CD4-positive, alpha-beta T cell (primary cell): ENCODE results near the gene CASS4. TPM values are rescaled to one million over a fixed set of nuclear protein-coding genes. Genes with fewer than 3 reads are reported as not detected.

Experiments used
- ATAC-seq: fragments of 200-7000 bp; cut with Tn5 transposase; one replicate; pipeline ENCODE4 v1.10.0; 2022; ENCODE audit warnings: mild to moderate bottlenecking; ENCODE audit not compliant: poor library complexity
- CTCF ChIA-PET: fragments of 350-600 bp; sonication (Branson Sonifier 250); formaldehyde crosslinking; loops from one replicate; lab custom pipeline; 2021; ENCODE audit warnings: antibody characterized with exemption, inconsistent platforms; lab: Charles Lee
- POLR2A ChIA-PET: fragments of 350-600 bp; sonication (Branson Sonifier 250); formaldehyde crosslinking; loops from one replicate; lab custom pipeline; 2021; ENCODE audit warnings: antibody characterized with exemption, inconsistent platforms; lab: Charles Lee
- DNase-seq, 14 experiments: peaks; one replicate each; pipeline ENCODE4 v3.0.0-alpha.2; 2013 to 2020; ENCODE audit warnings: mixed read lengths in 2 of 14
- H3K27ac ChIP-seq, 2 donors: one replicate each; pipeline versions ENCODE4 v1.5.1 to v1.7.0; 2013; ENCODE audit warnings: low read length in 2 of 2, low read depth in 1 of 2, mild to moderate bottlenecking in 1 of 2
- H3K27me3 ChIP-seq, 2 experiments: 1 replicate in 1 of 2; 2 replicates in 1 of 2; pipeline versions ENCODE4 v1.6.1 to v1.7.0; 2013; ENCODE audit warnings: low read length in 2 of 2, control low read depth in 1 of 2, mild to moderate bottlenecking in 1 of 2, moderate library complexity in 1 of 2; ENCODE audit not compliant: insufficient read depth in 2 of 2, control insufficient read depth in 1 of 2
- H3K36me3 ChIP-seq: one replicate; pipeline ENCODE4 v1.6.1; 2013; ENCODE audit warnings: low read length, control low read depth; ENCODE audit not compliant: insufficient read depth
- H3K4me1 ChIP-seq: one replicate; pipeline ENCODE4 v1.6.1; 2013; ENCODE audit warnings: low read length, control low read depth; ENCODE audit not compliant: insufficient read depth
- H3K4me3 ChIP-seq: one replicate; pipeline ENCODE4 v1.5.1; 2013; ENCODE audit warnings: mild to moderate bottlenecking, low read length, moderate library complexity
- H3K9me3 ChIP-seq, 2 experiments: 1 replicate in 1 of 2; 2 replicates in 1 of 2; pipeline versions ENCODE4 v1.6.1 to v1.7.0; 2013; ENCODE audit warnings: low read length in 2 of 2, mild to moderate bottlenecking in 2 of 2, control low read depth in 1 of 2, moderate library complexity in 1 of 2; ENCODE audit not compliant: control insufficient read depth in 1 of 2, insufficient read depth in 1 of 2
- H3K27ac Mint-ChIP-seq: one replicate; pipeline ENCODE4 v1.8.0; 2020; ENCODE audit warnings: mixed read lengths
- H3K27me3 Mint-ChIP-seq: one replicate; pipeline ENCODE4 v1.8.0; 2021; ENCODE audit warnings: mixed read lengths
- H3K36me3 Mint-ChIP-seq: one replicate; pipeline ENCODE4 v1.8.0; 2021; ENCODE audit warnings: low read depth, mixed read lengths
- H3K4me1 Mint-ChIP-seq: one replicate; pipeline ENCODE4 v1.8.0; 2021; ENCODE audit warnings: low read depth, mixed read lengths
- H3K4me3 Mint-ChIP-seq: one replicate; pipeline ENCODE4 v1.8.0; 2020; ENCODE audit warnings: mild to moderate bottlenecking, mixed read lengths
- H3K9me3 Mint-ChIP-seq: one replicate; pipeline ENCODE4 v1.8.0; 2020; ENCODE audit warnings: mixed read lengths
- intact Hi-C, 2 experiments: fragments of 100-400 bp; cut with DNase I in 1 of 2; cut with micrococcal nuclease in 1 of 2; formaldehyde crosslinking; loops; one replicate each; pipeline versions ENCODE4 v1.15.1 to v1.9.0; 2023 to 2025; cut with DNase I, micrococcal nuclease
- total RNA-seq, 174 experiments: library from RNA in 2 of 174; stranded (reverse) in 2 of 174; gene quantifications; one replicate each; pipeline ENCODE4 v1.2.3 and lab custom pipeline; 2021 to 2026
- TF ChIP-seq, protein P1 (sequence below): fragments of 200-600 bp; IDR thresholded peaks from one replicate; pipeline ENCODE4 v1.8.0; 2022; ENCODE audit warnings: antibody characterized with exemption, mild to moderate bottlenecking

Gene CASS4
- total RNA-seq, 2 experiments from 2014 or later: 37.0 to 39.8 TPM

DNA sequence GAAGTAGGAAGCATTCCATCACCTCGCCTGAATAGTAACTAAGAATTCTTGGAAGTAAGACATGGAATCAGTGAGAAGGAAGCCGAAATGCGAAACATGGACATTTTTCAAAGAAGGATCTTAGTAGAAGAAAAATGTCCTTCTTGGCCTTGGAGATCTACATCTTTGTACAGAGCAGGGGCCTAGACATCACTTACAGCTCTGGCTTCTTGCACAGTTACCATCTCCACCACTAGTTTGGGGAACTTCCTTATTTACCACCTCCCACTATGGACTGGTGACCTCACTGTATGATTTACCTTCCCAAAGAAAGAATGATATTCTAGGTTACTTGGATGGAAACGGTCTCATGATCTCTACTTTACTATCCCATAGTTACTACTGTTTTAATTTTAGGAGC lies 15.7 kb downstream of the CASS4 start:
- H3K9me3 ChIP-seq: no peaks in the 10 kb centered on the region
- ChIA-PET POLR2A (no interaction called here), CTCF (no interaction called here)
- Mint-ChIP-seq H3K4me1 (peaks cover 56% of the 10 kb centered on the region), H3K9me3 (no peaks in the 10 kb centered on the region), H3K4me3 (peak overlapping the region; percentile 43), H3K36me3 (peaks cover 9% of the 10 kb centered on the region), H3K27me3 (no peaks in the 10 kb centered on the region), H3K27ac (peak overlapping the region; percentile 21)
- ATAC-seq (no peak), DNase-seq (no peak)
- TF ChIP-seq, protein P1, sequence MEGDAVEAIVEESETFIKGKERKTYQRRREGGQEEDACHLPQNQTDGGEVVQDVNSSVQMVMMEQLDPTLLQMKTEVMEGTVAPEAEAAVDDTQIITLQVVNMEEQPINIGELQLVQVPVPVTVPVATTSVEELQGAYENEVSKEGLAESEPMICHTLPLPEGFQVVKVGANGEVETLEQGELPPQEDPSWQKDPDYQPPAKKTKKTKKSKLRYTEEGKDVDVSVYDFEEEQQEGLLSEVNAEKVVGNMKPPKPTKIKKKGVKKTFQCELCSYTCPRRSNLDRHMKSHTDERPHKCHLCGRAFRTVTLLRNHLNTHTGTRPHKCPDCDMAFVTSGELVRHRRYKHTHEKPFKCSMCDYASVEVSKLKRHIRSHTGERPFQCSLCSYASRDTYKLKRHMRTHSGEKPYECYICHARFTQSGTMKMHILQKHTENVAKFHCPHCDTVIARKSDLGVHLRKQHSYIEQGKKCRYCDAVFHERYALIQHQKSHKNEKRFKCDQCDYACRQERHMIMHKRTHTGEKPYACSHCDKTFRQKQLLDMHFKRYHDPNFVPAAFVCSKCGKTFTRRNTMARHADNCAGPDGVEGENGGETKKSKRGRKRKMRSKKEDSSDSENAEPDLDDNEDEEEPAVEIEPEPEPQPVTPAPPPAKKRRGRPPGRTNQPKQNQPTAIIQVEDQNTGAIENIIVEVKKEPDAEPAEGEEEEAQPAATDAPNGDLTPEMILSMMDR: no peak
- no peaks in the 10 kb centered on the region for H3K27me3 ChIP-seq
- no peak overlapping the region for H3K4me3 ChIP-seq
- no peaks in the 10 kb centered on the region for H3K36me3 ChIP-seq
- H3K4me1 ChIP-seq: peaks cover 37% of the 10 kb centered on the region
- intact Hi-C loops: no loop called here
- H3K27ac ChIP-seq: no peak overlapping the region

GRCh38 chr20:56428410-56428809 lies 16.4 kb downstream of the CASS4 start:
- Histone ChIP-seq H3K4me3 (no peak overlapping the region), H3K27me3 (no peaks in the 10 kb centered on the region), H3K9me3 (no peaks in the 10 kb centered on the region), H3K36me3 (no peaks in the 10 kb centered on the region), H3K27ac (no peak overlapping the region), H3K4me1 (peaks cover 41% of the 10 kb centered on the region)
- TF ChIP-seq, protein P1: no peak
- DNase-seq (no peak), ATAC-seq (no peak)
- POLR2A ChIA-PET: interaction anchor here (1.2 to 2.0 kb wide), 2 partner anchors 16 to 36 kb away, joined by 5 to 10 read pairs; partner anchors contain the start of genes AURKA, CASS4 and CSTF1
- Mint-ChIP-seq H3K4me3 (peak overlapping the region; percentile 86), H3K36me3 (peaks cover 14% of the 10 kb centered on the region), H3K4me1 (peaks cover 56% of the 10 kb centered on the region), H3K27ac (peak overlapping the region; percentile 78), H3K27me3 (no peaks in the 10 kb centered on the region), H3K9me3 (no peaks in the 10 kb centered on the region)
- CTCF ChIA-PET: no interaction called here
- intact Hi-C loops: no loop called here

DNA sequence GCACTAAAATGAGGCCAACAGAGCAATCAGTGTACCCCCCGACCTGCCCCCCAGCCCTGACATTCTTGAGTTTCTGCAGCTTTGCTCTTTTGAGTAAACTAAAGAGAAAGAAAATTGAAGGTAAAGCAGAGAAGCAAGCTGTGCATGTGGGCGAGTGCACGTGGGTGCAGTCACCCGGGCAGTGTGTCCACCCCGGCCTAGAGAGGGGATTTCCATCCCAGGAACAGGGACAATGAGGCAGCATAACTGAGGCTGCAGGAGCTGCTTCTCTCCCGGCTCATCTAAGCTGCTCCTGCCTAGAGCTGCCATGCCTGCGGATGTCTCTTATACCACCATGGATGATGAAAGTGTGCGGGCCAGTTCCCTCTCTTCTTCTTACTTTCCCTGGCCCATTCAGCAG lies 16.8 kb downstream of the CASS4 start:
- H3K4me1 Mint-ChIP-seq: peaks cover 60% of the 10 kb centered on the region
- peaks cover 46% of the 10 kb centered on the region for H3K4me1 ChIP-seq
- peak overlapping the region in 1 of 2 donors; percentile 71 for H3K27ac ChIP-seq
- ChIA-PET POLR2A (interaction anchor here (1.0 to 2.0 kb wide), 4 partner anchors 11 to 37 kb away, joined by 5 to 10 read pairs (median 8); partner anchors contain the start of genes AURKA, CASS4 and CSTF1), CTCF (no interaction called here)
- H3K27me3 Mint-ChIP-seq: no peaks in the 10 kb centered on the region
- H3K4me3 ChIP-seq: peak overlapping the region; percentile 48
- no peaks in the 10 kb centered on the region for H3K9me3 Mint-ChIP-seq
- no peaks in the 10 kb centered on the region for H3K36me3 ChIP-seq
- H3K4me3 Mint-ChIP-seq: peak overlapping the region; percentile 86
- TF ChIP-seq, protein P1: no peak
- peaks cover 19% of the 10 kb centered on the region for H3K36me3 Mint-ChIP-seq
- no peaks in the 10 kb centered on the region for H3K9me3 ChIP-seq
- intact Hi-C loops: no loop called here
- H3K27me3 ChIP-seq: no peaks in the 10 kb centered on the region
- peak overlapping the region; percentile 78 for H3K27ac Mint-ChIP-seq
- ATAC-seq (no peak), DNase-seq (no peak)
